ENCODE results near the gene CASP1. TPM values are rescaled to one million over a fixed set of nuclear protein-coding genes. Genes with fewer than 3 reads are reported as not detected.
"Not testable (repeated sequence)": the region's sequence is repeated elsewhere in the genome, so short reads cannot be mapped to it uniquely, and the experiment has no call there.

The CASP1 gene
- total RNA-seq, 2 donors from 2014 or later = 6.1 to 8.8 TPM

GRCh38 chr11:105073456-105074165 lies 38.7 kb upstream of the CASP1 start:
- no peak for TF ChIP-seq CTCF (IDR thresholded peaks at IDR 0.05)
- DNase-seq (ENCODE audit: low spot score) = no peak
- Histone ChIP-seq H3K27me3 (no peaks in the 10 kb centered on the region), H3K36me3 (no peaks in the 10 kb centered on the region), H3K27ac (no peak overlapping the region), H3K4me1 (no peaks in the 10 kb centered on the region), H3K4me3 (no peak overlapping the region), H3K9me3 (no peaks in the 10 kb centered on the region)

- not testable (repeated sequence) for H3K27me3 ChIP-seq; H3K4me1 ChIP-seq; H3K36me3 ChIP-seq; DNase-seq (ENCODE audit: low spot score); H3K27ac ChIP-seq; H3K9me3 ChIP-seq; H3K4me3 ChIP-seq
These were observed 37.1 kb upstream of the CASP1 start for GRCh38 chr11:105072080-105072479.

- Histone ChIP-seq H3K4me3 (no peak overlapping the region), H3K9me3 (no peaks in the 10 kb centered on the region), H3K36me3 (no peaks in the 10 kb centered on the region), H3K27me3 (no peaks in the 10 kb centered on the region), H3K4me1 (no peaks in the 10 kb centered on the region), H3K27ac (no peak overlapping the region)
- no peak for DNase-seq (ENCODE audit: low spot score)
- no peak for TF ChIP-seq CTCF (IDR thresholded peaks at IDR 0.05)
These were observed 36.3 kb upstream of the CASP1 start for GRCh38 chr11:105071089-105071732.

- H3K27me3 ChIP-seq = no peaks in the 10 kb centered on the region
- H3K9me3 ChIP-seq = no peaks in the 10 kb centered on the region
- TF ChIP-seq CTCF (IDR thresholded peaks at IDR 0.05) = no peak
- H3K4me3 ChIP-seq = no peak overlapping the region
- H3K36me3 ChIP-seq = no peaks in the 10 kb centered on the region
- no peak for DNase-seq (ENCODE audit: low spot score)
- no peak overlapping the region for H3K27ac ChIP-seq
- H3K4me1 ChIP-seq = no peaks in the 10 kb centered on the region
These were observed 35.4 kb upstream of the CASP1 start for GRCh38 chr11:105070306-105070705.

- DNase-seq (ENCODE audit: low spot score); H3K36me3 ChIP-seq; H3K4me3 ChIP-seq; H3K4me1 ChIP-seq; H3K27me3 ChIP-seq; H3K27ac ChIP-seq; H3K9me3 ChIP-seq: not testable (repeated sequence)
These were observed 34.8 kb upstream of the CASP1 start for GRCh38 chr11:105069749-105070148.

GRCh38 chr11:105063245-105063941 lies 28.4 kb upstream of the CASP1 start:
- not testable (repeated sequence) for H3K9me3 ChIP-seq; H3K4me1 ChIP-seq; H3K27ac ChIP-seq; H3K4me3 ChIP-seq; DNase-seq (ENCODE audit: low spot score); H3K36me3 ChIP-seq; H3K27me3 ChIP-seq

- Histone ChIP-seq H3K4me3 (no peak overlapping the region), H3K27ac (no peak overlapping the region), H3K4me1 (no peaks in the 10 kb centered on the region), H3K9me3 (no peaks in the 10 kb centered on the region), H3K36me3 (no peaks in the 10 kb centered on the region), H3K27me3 (no peaks in the 10 kb centered on the region)
- no peak for TF ChIP-seq CTCF (IDR thresholded peaks at IDR 0.05)
- no peak for DNase-seq (ENCODE audit: low spot score)
These were observed 22.5 kb upstream of the CASP1 start for GRCh38 chr11:105057432-105057831.
